HepG2 (cell line): Measurements from ENCODE around the gene CENPB. TPM values are rescaled to one million over a fixed set of nuclear protein-coding genes. Genes with fewer than 3 reads are reported as not detected.

ENCODE experiments used
- AKNA ChIP-seq: sonication (generic); formaldehyde crosslinking; IDR thresholded peaks from 2 replicates; pipeline ENCODE4 v1.4.0; 2020; ENCODE audit warnings: missing genetic modification reagents, borderline replicate concordance
- CHD2 ChIP-seq: IDR thresholded peaks from 2 replicates; pipeline ENCODE4 v1.6.1; 2011; ENCODE audit warnings: low read depth, low read length, improper control_type of control experiment
- DRAP1 ChIP-seq: IDR thresholded peaks from 2 replicates; pipeline ENCODE4 v1.6.1; 2016; ENCODE audit warnings: missing genetic modification reagents, missing compliant biosample characterization
- FOXA3 ChIP-seq: IDR thresholded peaks from 2 replicates; pipeline ENCODE4 v1.6.1; 2016; ENCODE audit warnings: missing genetic modification reagents, missing compliant biosample characterization
- GATAD2A ChIP-seq: IDR thresholded peaks from 2 replicates; pipeline ENCODE4 v1.6.1; 2016
- NR2F2 ChIP-seq: IDR thresholded peaks from 2 replicates; pipeline ENCODE4 v1.6.1; 2012; ENCODE audit warnings: low read depth, inconsistent platforms, borderline replicate concordance
- RNF219 ChIP-seq: sonication (generic); formaldehyde crosslinking; IDR thresholded peaks from 2 replicates; pipeline ENCODE4 v1.5.0; 2020; ENCODE audit warnings: mild to moderate bottlenecking, missing genetic modification reagents
- RXRB ChIP-seq: IDR thresholded peaks from 2 replicates; pipeline ENCODE4 v1.6.1; 2016; ENCODE audit warnings: borderline replicate concordance, missing genetic modification reagents, missing compliant biosample characterization
- ZNF235 ChIP-seq: sonication (generic); formaldehyde crosslinking; IDR thresholded peaks from 2 replicates; pipeline ENCODE4 v1.8.1; 2023; ENCODE audit warnings: mild to moderate bottlenecking, missing genetic modification reagents, borderline replicate concordance
- ZNF260 ChIP-seq: sonication (generic); formaldehyde crosslinking; IDR thresholded peaks from 2 replicates; pipeline ENCODE4 v1.4.0; 2020; ENCODE audit warnings: missing genetic modification reagents, low read depth, mild to moderate bottlenecking, borderline replicate concordance
- ZNF468 ChIP-seq: sonication (generic); formaldehyde crosslinking; IDR thresholded peaks from 2 replicates; pipeline ENCODE4 v1.8.0; 2022; ENCODE audit warnings: mild to moderate bottlenecking, moderate library complexity, missing genetic modification reagents
- ZNF547 ChIP-seq: sonication (generic); formaldehyde crosslinking; IDR thresholded peaks from 2 replicates; pipeline ENCODE4 v1.5.1; 2020; ENCODE audit warnings: mild to moderate bottlenecking, missing genetic modification reagents
- ZNF710 ChIP-seq: sonication (generic); formaldehyde crosslinking; IDR thresholded peaks from 2 replicates; pipeline ENCODE4 v1.5.0; 2020; ENCODE audit warnings: mild to moderate bottlenecking, missing genetic modification reagents, borderline replicate concordance
- ZNF761 ChIP-seq: sonication (generic); formaldehyde crosslinking; conservative IDR thresholded peaks from 2 replicates; pipeline ENCODE4 v1.4.0; 2020; ENCODE audit warnings: mild to moderate bottlenecking, missing genetic modification reagents
- ZNF770 ChIP-seq: sonication (generic); formaldehyde crosslinking; IDR thresholded peaks from 2 replicates; pipeline ENCODE4 v1.5.0; 2020; ENCODE audit warnings: mild to moderate bottlenecking, missing genetic modification reagents
- ZNF816 ChIP-seq: sonication (generic); formaldehyde crosslinking; IDR thresholded peaks from 2 replicates; pipeline ENCODE4 v1.8.0; 2022; ENCODE audit warnings: missing genetic modification reagents, mild to moderate bottlenecking, borderline replicate concordance
- polyA plus RNA-seq, 8 experiments: library from polyadenylated mRNA; depleted of rRNA in 3 of 8; stranded (reverse) in 7 of 8; unstranded in 1 of 8; fragments of >200 nt; fragmentation: Illumina TruSeq in 4 of 8; extraction: Trizol in 4 of 8; gene quantifications; 2 replicates each; pipeline versions ENCODE4 v1.2.1 to v1.2.3, GENCODE V29; 2011 to 2016; ENCODE audit warnings: low read depth in 4 of 8, missing spikeins in 1 of 8, mixed read lengths in 1 of 8; ENCODE audit not compliant: insufficient read depth in 1 of 8
- total RNA-seq, 5 experiments: library from RNA; depleted of rRNA; stranded (reverse); fragments of >200 nt; fragmentation: Illumina TruSeq; extraction: Trizol; gene quantifications; 2 replicates each; pipeline ENCODE4 v1.2.3, GENCODE V29; 2016; ENCODE audit warnings: low read depth in 1 of 5

The CENPB gene
- total and polyA plus RNA-seq, 2 of the 13 experiments (the other 11 are each of a cell fraction or from before 2014, with no cell fraction given) = 10.4 to 54.5 TPM

- TF ChIP-seq AKNA (CRISPR knock-in tag) (no peak), ZNF770 (no peak), ZNF761 (no peak), ZNF468 (no peak; the same call in 1 of the 2 replicates), DRAP1 (no peak), FOXA3 (CRISPR knock-in tag) (no peak), GATAD2A (CRISPR knock-in tag) (peak; percentile 37; the same call in 1 of the 2 replicates), CHD2 (0 out of 2 replicates have a peak, but pooled peaks have one; percentile 18), ZNF547 (CRISPR knock-in tag) (no peak), NR2F2 (no peak), ZNF260 (CRISPR knock-in tag) (no peak), RXRB (peak; percentile 37; the same call in 1 of the 2 replicates), ZNF710 (CRISPR knock-in tag) (no peak), ZNF235 (no peak), RNF219 (CRISPR knock-in tag) (no peak), ZNF816 (CRISPR knock-in tag) (no peak)
These were observed 47.2 kb downstream of the CENPB start (continued) for GRCh38 chr20:3739054-3739925.
